CD14-positive monocyte (primary cell): Measurements from ENCODE around the gene MALAT1. TPM values are rescaled to one million over a fixed set of nuclear protein-coding genes. Genes with fewer than 3 reads are reported as not detected.

Experiments used
- DNase-seq, 3 donors: peaks; one replicate each; pipeline ENCODE4 v3.0.0-alpha.2; 2011 to 2022
- H2AFZ ChIP-seq: 2 replicates; pipeline ENCODE4 v1.6.0; 2012; ENCODE audit warnings: mild to moderate bottlenecking, low read depth, low read length, inconsistent platforms; ENCODE audit not compliant: insufficient read depth, poor library complexity, severe bottlenecking
- H3K27ac ChIP-seq, 2 donors: 1 replicate in 1 of 2; 2 replicates in 1 of 2; pipeline ENCODE4 v1.5.1; 2012 to 2013; ENCODE audit warnings: low read length in 2 of 2, control low read depth in 1 of 2, inconsistent platforms in 1 of 2, low read depth in 1 of 2, mild to moderate bottlenecking in 1 of 2
- H3K27me3 ChIP-seq, 2 donors: one replicate each; pipeline versions ENCODE4 v1.6.0 to v1.6.1; 2011 to 2013; ENCODE audit warnings: low read length in 2 of 2; ENCODE audit not compliant: control insufficient read depth in 2 of 2, insufficient read depth in 2 of 2
- H3K36me3 ChIP-seq, 2 donors: replicated peaks in 1 of 2; 1 replicate in 1 of 2; 2 replicates in 1 of 2; pipeline versions ENCODE4 v1.5.1 to v1.6.1; 2012 to 2013; ENCODE audit warnings: low read length in 2 of 2, control low read depth in 1 of 2, inconsistent platforms in 1 of 2, mild to moderate bottlenecking in 1 of 2; ENCODE audit not compliant: insufficient read depth in 2 of 2, control insufficient read depth in 1 of 2
- H3K4me1 ChIP-seq, 2 donors: 1 replicate in 1 of 2; 2 replicates in 1 of 2; pipeline versions ENCODE4 v1.5.1 to v1.6.1; 2012 to 2013; ENCODE audit warnings: low read length in 2 of 2, control low read depth in 1 of 2, inconsistent platforms in 1 of 2, mild to moderate bottlenecking in 1 of 2, moderate library complexity in 1 of 2; ENCODE audit not compliant: insufficient read depth in 2 of 2, control insufficient read depth in 1 of 2
- H3K4me2 ChIP-seq: replicated peaks from 2 replicates; pipeline ENCODE3; 2012; ENCODE audit warnings: low read length, moderate library complexity, mild to moderate bottlenecking; ENCODE audit not compliant: poor library complexity, severe bottlenecking; ENCODE audit errors: extremely low read depth
- H3K4me3 ChIP-seq, 3 experiments: fragments of 200-600 bp in 1 of 3; sonication (generic) in 1 of 3; replicated peaks in 1 of 3; 1 replicate in 2 of 3; 2 replicates in 1 of 3; pipeline ENCODE4 v1.5.1; 2011 to 2013; ENCODE audit warnings: low read length in 3 of 3, mild to moderate bottlenecking in 3 of 3, control low read depth in 2 of 3, low read depth in 2 of 3, inconsistent platforms in 1 of 3, moderate library complexity in 1 of 3
- H3K79me2 ChIP-seq: 2 replicates; pipeline ENCODE4 v1.6.0; 2012; ENCODE audit warnings: mild to moderate bottlenecking, control low read depth, inconsistent platforms, low read length, moderate library complexity; ENCODE audit not compliant: insufficient read depth
- H3K9ac ChIP-seq: 2 replicates; pipeline ENCODE4 v1.6.0; 2017; ENCODE audit warnings: low read length, mild to moderate bottlenecking; ENCODE audit not compliant: insufficient read depth, poor library complexity, severe bottlenecking
- H3K9me3 ChIP-seq, 2 donors: replicated peaks in 1 of 2; 1 replicate in 1 of 2; 2 replicates in 1 of 2; pipeline versions ENCODE4 v1.5.1 to v1.6.1; 2012 to 2013; ENCODE audit warnings: low read length in 2 of 2, control low read depth in 1 of 2; ENCODE audit not compliant: control insufficient read depth in 1 of 2, insufficient read depth in 1 of 2
- H4K20me1 ChIP-seq: 2 replicates; pipeline ENCODE4 v1.6.0; 2012; ENCODE audit warnings: mild to moderate bottlenecking, low read length, control low read depth, moderate library complexity; ENCODE audit not compliant: insufficient read depth
- H3K27ac Mint-ChIP-seq, 7 donors: one replicate each; pipeline ENCODE4 v1.8.0; 2020; ENCODE audit warnings: mild to moderate bottlenecking in 7 of 7, mixed read lengths in 7 of 7, moderate library complexity in 6 of 7, inconsistent platforms in 2 of 7
- H3K27me3 Mint-ChIP-seq, 3 donors: one replicate each; pipeline ENCODE4 v1.8.0; 2021 to 2022; ENCODE audit warnings: low read depth in 3 of 3, mild to moderate bottlenecking in 3 of 3, mixed read lengths in 3 of 3, moderate library complexity in 3 of 3, inconsistent platforms in 1 of 3
- H3K36me3 Mint-ChIP-seq, 2 donors: one replicate each; pipeline ENCODE4 v1.8.0; 2020; ENCODE audit warnings: mixed read lengths in 2 of 2, inconsistent platforms in 1 of 2, mild to moderate bottlenecking in 1 of 2
- H3K4me1 Mint-ChIP-seq: one replicate; pipeline ENCODE4 v1.8.0; 2020; ENCODE audit warnings: mild to moderate bottlenecking, mixed read lengths
- H3K4me3 Mint-ChIP-seq, 2 donors: one replicate each; pipeline ENCODE4 v1.8.0; 2020; ENCODE audit warnings: mild to moderate bottlenecking in 2 of 2, mixed read lengths in 2 of 2, moderate library complexity in 1 of 2
- H3K9me3 Mint-ChIP-seq, 7 donors: one replicate each; pipeline ENCODE4 v1.8.0; 2020 to 2022; ENCODE audit warnings: mixed read lengths in 7 of 7, mild to moderate bottlenecking in 6 of 7, moderate library complexity in 6 of 7, inconsistent platforms in 2 of 7
- WGBS: methylation state at CpG from one replicate; pipeline ENCODE4 v1.1.5; 2013; ENCODE audit warnings: missing lambda C conversion rate; ENCODE audit not compliant: insufficient coverage; 5-methylcytosine and 5-hydroxymethylcytosine counted together
- intact Hi-C, 2 donors: fragments of 100-400 bp; cut with micrococcal nuclease; formaldehyde crosslinking; loops; one replicate each; pipeline versions ENCODE4 v1.15.0 to v1.15.1; 2023
- polyA plus RNA-seq, 3 donors: library from polyadenylated mRNA; depleted of rRNA in 1 of 3; unstranded in 2 of 3; stranded (reverse) in 1 of 3; fragments of 300-500 nt in 2 of 3; fragments of >200 nt in 1 of 3; fragmentation: Illumina TruSeq in 2 of 3; gene quantifications; 1 replicate in 2 of 3; 2 replicates in 1 of 3; pipeline ENCODE4 v1.2.3, GENCODE V29; 2012 to 2021
- TF ChIP-seq, protein P1 (sequence below): fragments of 200-600 bp; IDR thresholded peaks from one replicate; pipeline ENCODE4 v1.8.0; 2022; ENCODE audit warnings: antibody characterized with exemption, mild to moderate bottlenecking

MALAT1 gene
- polyA plus RNA-seq, 3 donors: 263 to 815 (median 554) TPM

DNA sequence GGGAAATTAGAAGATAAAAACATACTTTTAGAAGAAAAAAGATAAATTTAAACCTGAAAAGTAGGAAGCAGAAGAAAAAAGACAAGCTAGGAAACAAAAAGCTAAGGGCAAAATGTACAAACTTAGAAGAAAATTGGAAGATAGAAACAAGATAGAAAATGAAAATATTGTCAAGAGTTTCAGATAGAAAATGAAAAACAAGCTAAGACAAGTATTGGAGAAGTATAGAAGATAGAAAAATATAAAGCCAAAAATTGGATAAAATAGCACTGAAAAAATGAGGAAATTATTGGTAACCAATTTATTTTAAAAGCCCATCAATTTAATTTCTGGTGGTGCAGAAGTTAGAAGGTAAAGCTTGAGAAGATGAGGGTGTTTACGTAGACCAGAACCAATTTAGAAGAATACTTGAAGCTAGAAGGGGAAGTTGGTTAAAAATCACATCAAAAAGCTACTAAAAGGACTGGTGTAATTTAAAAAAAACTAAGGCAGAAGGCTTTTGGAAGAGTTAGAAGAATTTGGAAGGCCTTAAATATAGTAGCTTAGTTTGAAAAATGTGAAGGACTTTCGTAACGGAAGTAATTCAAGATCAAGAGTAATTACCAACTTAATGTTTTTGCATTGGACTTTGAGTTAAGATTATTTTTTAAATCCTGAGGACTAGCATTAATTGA lies 1.0 kb downstream of the MALAT1 start:
- peaks cover 59% of the 10 kb centered on the region for H4K20me1 ChIP-seq
- H3K36me3 ChIP-seq: peaks cover 38 to 56% of the 10 kb centered on the region in 2 donors
- 0% methylated on average over 1 of the region's 3 CpGs for whole genome bisulfite sequencing
- H3K27ac ChIP-seq: peak overlapping the region; percentile 92 to 98
- H3K4me3 Mint-ChIP-seq: no peak overlapping the region
- peaks cover 94% of the 10 kb centered on the region for H3K79me2 ChIP-seq
- intact Hi-C loops: loop anchor here in 1 of 2 donors (2.0 kb wide), 1 partner anchor 77 kb away; the partner anchor contains the start of gene NEAT1
- H2AFZ ChIP-seq: no peak overlapping the region
- H3K27me3 ChIP-seq: no peaks in the 10 kb centered on the region
- TF ChIP-seq, protein P1, sequence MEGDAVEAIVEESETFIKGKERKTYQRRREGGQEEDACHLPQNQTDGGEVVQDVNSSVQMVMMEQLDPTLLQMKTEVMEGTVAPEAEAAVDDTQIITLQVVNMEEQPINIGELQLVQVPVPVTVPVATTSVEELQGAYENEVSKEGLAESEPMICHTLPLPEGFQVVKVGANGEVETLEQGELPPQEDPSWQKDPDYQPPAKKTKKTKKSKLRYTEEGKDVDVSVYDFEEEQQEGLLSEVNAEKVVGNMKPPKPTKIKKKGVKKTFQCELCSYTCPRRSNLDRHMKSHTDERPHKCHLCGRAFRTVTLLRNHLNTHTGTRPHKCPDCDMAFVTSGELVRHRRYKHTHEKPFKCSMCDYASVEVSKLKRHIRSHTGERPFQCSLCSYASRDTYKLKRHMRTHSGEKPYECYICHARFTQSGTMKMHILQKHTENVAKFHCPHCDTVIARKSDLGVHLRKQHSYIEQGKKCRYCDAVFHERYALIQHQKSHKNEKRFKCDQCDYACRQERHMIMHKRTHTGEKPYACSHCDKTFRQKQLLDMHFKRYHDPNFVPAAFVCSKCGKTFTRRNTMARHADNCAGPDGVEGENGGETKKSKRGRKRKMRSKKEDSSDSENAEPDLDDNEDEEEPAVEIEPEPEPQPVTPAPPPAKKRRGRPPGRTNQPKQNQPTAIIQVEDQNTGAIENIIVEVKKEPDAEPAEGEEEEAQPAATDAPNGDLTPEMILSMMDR: no peak
- peak overlapping the region; percentile 100 for H3K9ac ChIP-seq
- peaks cover 29% of the 10 kb centered on the region for H3K4me1 Mint-ChIP-seq
- H3K4me1 ChIP-seq: peaks cover 36 to 45% of the 10 kb centered on the region in 2 donors
- H3K36me3 Mint-ChIP-seq: peaks cover 14 to 15% of the 10 kb centered on the region in 2 donors
- H3K4me3 ChIP-seq: peak overlapping the region; percentile 96 to 100 (median 99)
- peaks cover 0 to 10% (median 0%) of the 10 kb centered on the region in 7 donors for H3K9me3 Mint-ChIP-seq
- H3K4me2 ChIP-seq: peak overlapping the region; percentile 93
- no peaks in the 10 kb centered on the region for H3K9me3 ChIP-seq
- no peak for DNase-seq
- no peak overlapping the region for H3K27ac Mint-ChIP-seq
- peaks cover 0 to 2% (median 0%) of the 10 kb centered on the region in 3 donors for H3K27me3 Mint-ChIP-seq

- H3K27me3 Mint-ChIP-seq: peaks cover 0 to 2% (median 0%) of the 10 kb centered on the region in 3 donors
- Histone ChIP-seq H2AFZ (no peak overlapping the region), H3K27ac (peak overlapping the region; percentile 92 to 98), H3K79me2 (peaks cover 95% of the 10 kb centered on the region), H3K4me2 (peak overlapping the region; percentile 93), H3K36me3 (peaks cover 46 to 64% of the 10 kb centered on the region in 2 donors), H3K9me3 (no peaks in the 10 kb centered on the region), H3K4me3 (peak overlapping the region; percentile 96 to 100 (median 99)), H3K27me3 (no peaks in the 10 kb centered on the region), H3K9ac (peak overlapping the region; percentile 100), H4K20me1 (peaks cover 66% of the 10 kb centered on the region), H3K4me1 (peaks cover 37 to 45% of the 10 kb centered on the region in 2 donors)
- intact Hi-C loops: no loop called here
- no peak overlapping the region for H3K4me3 Mint-ChIP-seq
- TF ChIP-seq, protein P1: no peak
- no peak overlapping the region for H3K27ac Mint-ChIP-seq
- H3K4me1 Mint-ChIP-seq: peaks cover 31% of the 10 kb centered on the region
- peaks cover 0 to 10% (median 0%) of the 10 kb centered on the region in 7 donors for H3K9me3 Mint-ChIP-seq
- H3K36me3 Mint-ChIP-seq: peaks cover 18 to 23% of the 10 kb centered on the region in 2 donors
- WGBS: 0% methylated on average over 12 of the region's 20 CpGs
- peak in 1 of 3 donors; percentile 46 for DNase-seq
Observed at GRCh38 chr11:65500387-65501185, 1.7 kb downstream of the MALAT1 start.
